Gastrocnemius medialis (tissue), 4 donors: ENCODE data around the gene FMOD. TPM values are rescaled to one million over a fixed set of nuclear protein-coding genes. Genes with fewer than 3 reads are reported as not detected.

Experiments used
- ATAC-seq, 2 donors: fragments of 150-250 bp; one replicate each; pipeline ENCODE4 v1.9.1; 2016
- DNase-seq, 2 donors: peaks; one replicate each; pipeline ENCODE4 v3.0.0-alpha.2; 2019
- H3K27ac ChIP-seq, 4 donors: fragments of 200-600 bp; sonication (generic); 1 replicate in 1 of 4; 2 replicates in 3 of 4; pipeline ENCODE4 v1.5.1; 2016 to 2018; ENCODE audit warnings: mild to moderate bottlenecking in 2 of 4, moderate library complexity in 1 of 4
- H3K27me3 ChIP-seq, 3 donors: fragments of 200-600 bp; sonication (generic) in 2 of 3; 1 replicate in 1 of 3; 2 replicates in 2 of 3; pipeline versions ENCODE4 v1.5.1 to v1.6.0; 2016 to 2019; ENCODE audit warnings: mild to moderate bottlenecking in 1 of 3, moderate library complexity in 1 of 3
- H3K36me3 ChIP-seq, 2 donors: fragments of 200-600 bp; sonication (generic) in 1 of 2; one replicate each; pipeline ENCODE4 v1.5.1; 2017 to 2018
- H3K4me1 ChIP-seq, 2 donors: fragments of 200-600 bp; sonication (generic) in 1 of 2; one replicate each; pipeline ENCODE4 v1.5.1; 2016 to 2017; ENCODE audit warnings: mild to moderate bottlenecking in 2 of 2
- H3K4me3 ChIP-seq, 4 donors: fragments of 200-600 bp; sonication (generic) in 3 of 4; 1 replicate in 1 of 4; 2 replicates in 3 of 4; pipeline ENCODE4 v1.5.1; 2016 to 2019; ENCODE audit warnings: mild to moderate bottlenecking in 2 of 4
- H3K9me3 ChIP-seq, 3 donors: fragments of 200-600 bp; sonication (generic) in 2 of 3; 1 replicate in 1 of 3; 2 replicates in 2 of 3; pipeline ENCODE4 v1.5.1; 2016 to 2019
- CTCF ChIP-seq, 5 experiments: fragments of 450-650 bp in 3 of 5; fragments of 200-600 bp in 2 of 5; sonication (generic) in 2 of 5; IDR thresholded peaks in 4 of 5; conservative IDR thresholded peaks in 1 of 5; 1 replicate in 4 of 5; 2 replicates in 1 of 5; pipeline ENCODE4 v1.5.1; 2016 to 2019; ENCODE audit warnings: antibody characterized with exemption in 5 of 5, mild to moderate bottlenecking in 3 of 5, moderate library complexity in 3 of 5
- POLR2A ChIP-seq, 2 donors: fragments of 450-650 bp; IDR thresholded peaks; one replicate each; pipeline ENCODE4 v1.6.1; 2017; ENCODE audit warnings: antibody characterized with exemption in 2 of 2, mild to moderate bottlenecking in 2 of 2, moderate library complexity in 2 of 2
- in situ Hi-C, 4 donors: fragments of 200-750 bp; cut with MboI; loops; one replicate each; pipeline versions ENCODE4 v1.15.0 to v1.8.0; 2017; ENCODE audit warnings: low sequenced_read_pairs in 4 of 4
- intact Hi-C: fragments of 100-400 bp; cut with DNase I; formaldehyde crosslinking; loops from one replicate; pipeline ENCODE4 v1.15.1; 2023; ENCODE audit warnings: low total_unique reads
- total RNA-seq, 4 donors: library from RNA; depleted of rRNA; stranded (reverse); fragments of >200 nt; gene quantifications; one replicate each; pipeline versions ENCODE4 v1.1.0 to v1.2.3, GENCODE V29; 2016

Gene FMOD
- total RNA-seq, 4 donors from 2014 or later = 6.3 to 15.8 (median 7.8) TPM

GRCh38 chr1:203371288-203371687 lies 20.4 kb upstream of the FMOD start:
- peaks cover 0 to 7% of the 10 kb centered on the region in 2 donors for H3K4me1 ChIP-seq
- DNase-seq = no peak
- intact Hi-C loops (no loop called here), in situ Hi-C loops (loop anchor here in 2 of 4 donors (25.0 kb wide), 1 partner anchor 341 kb away; no protein-coding TSS in a partner anchor)
- H3K27me3 ChIP-seq = no peaks in the 10 kb centered on the region
- no peak overlapping the region for H3K27ac ChIP-seq
- ATAC-seq = no peak
- H3K9me3 ChIP-seq = no peaks in the 10 kb centered on the region
- H3K4me3 ChIP-seq = no peak overlapping the region
- TF ChIP-seq CTCF (IDR thresholded peaks at IDR 0.05 in 4 of 5, conservative IDR thresholded peaks at IDR 0.05 in 1 of 5) = no peak
- no peak for TF ChIP-seq POLR2A (IDR thresholded peaks at IDR 0.05)
- H3K36me3 ChIP-seq = no peaks in the 10 kb centered on the region

GRCh38 chr1:203369666-203370065 lies 18.7 kb upstream of the FMOD start:
- intact Hi-C loops (loop anchor here (1.0 to 2.0 kb wide), 2 partner anchors 71 to 118 kb away; no protein-coding TSS in a partner anchor), in situ Hi-C loops (loop anchor here (10.0 to 25.0 kb wide), 4 partner anchors 75 to 343 kb away; partner anchors contain the start of gene PRELP (in 1 of the 4))
- H3K4me3 ChIP-seq = no peak overlapping the region
- H3K27me3 ChIP-seq = no peaks in the 10 kb centered on the region
- no peaks in the 10 kb centered on the region for H3K36me3 ChIP-seq
- no peak for DNase-seq
- no peak for ATAC-seq
- H3K27ac ChIP-seq = peak overlapping the region in 3 of 4 donors; percentile 3 to 55 (median 37)
- TF ChIP-seq POLR2A (IDR thresholded peaks at IDR 0.05) = no peak
- no peak for TF ChIP-seq CTCF (IDR thresholded peaks at IDR 0.05 in 4 of 5, conservative IDR thresholded peaks at IDR 0.05 in 1 of 5)
- peaks cover 0 to 7% of the 10 kb centered on the region in 2 donors for H3K4me1 ChIP-seq
- no peaks in the 10 kb centered on the region for H3K9me3 ChIP-seq

- peak; percentile 75 to 83 for DNase-seq
- H3K36me3 ChIP-seq = no peaks in the 10 kb centered on the region
- intact Hi-C loops = loop anchor here (2.0 kb wide), 1 partner anchor 72 kb away; no protein-coding TSS in a partner anchor
- peak; percentile 89 to 91 for ATAC-seq
- in situ Hi-C loops = loop anchor here (10.0 to 25.0 kb wide), 4 partner anchors 76 to 343 kb away; partner anchors contain the start of gene PRELP (in 1 of the 4)
- no peak overlapping the region for H3K4me3 ChIP-seq
- TF ChIP-seq POLR2A (IDR thresholded peaks at IDR 0.05) (no peak), CTCF (IDR thresholded peaks at IDR 0.05 in 4 of 5, conservative IDR thresholded peaks at IDR 0.05 in 1 of 5) (peak in 2 of 5 experiments; percentile 3 to 17)
- no peaks in the 10 kb centered on the region for H3K27me3 ChIP-seq
- peaks cover 0 to 7% of the 10 kb centered on the region in 2 donors for H3K4me1 ChIP-seq
- no peaks in the 10 kb centered on the region for H3K9me3 ChIP-seq
- peak overlapping the region; percentile 37 to 59 (median 48) for H3K27ac ChIP-seq
Measured at GRCh38 chr1:203368624-203369451, 17.9 kb upstream of the FMOD start.

- intact Hi-C loops (no loop called here), in situ Hi-C loops (loop anchor here (10.0 to 25.0 kb wide), 4 partner anchors 78 to 345 kb away; partner anchors contain the start of gene PRELP (in 1 of the 4))
Measured at GRCh38 chr1:203367057-203367456, 16.1 kb upstream of the FMOD start.

More at GRCh38 chr1:203367057-203367456, 16.1 kb upstream of the FMOD start:
- H3K9me3 ChIP-seq = no peaks in the 10 kb centered on the region
- H3K36me3 ChIP-seq = no peaks in the 10 kb centered on the region
- DNase-seq (no peak), ATAC-seq (no peak)
- no peak overlapping the region for H3K4me3 ChIP-seq
- H3K4me1 ChIP-seq = peaks cover 0 to 7% of the 10 kb centered on the region in 2 donors
- no peak overlapping the region for H3K27ac ChIP-seq
- TF ChIP-seq CTCF (IDR thresholded peaks at IDR 0.05 in 4 of 5, conservative IDR thresholded peaks at IDR 0.05 in 1 of 5) (no peak), POLR2A (IDR thresholded peaks at IDR 0.05) (no peak)
- no peaks in the 10 kb centered on the region for H3K27me3 ChIP-seq
